Fibroblast of the conjunctiva (primary cell): ENCODE results near the gene NPRL2.
"Not testable (repeated sequence)": the region's sequence is repeated elsewhere in the genome, so short reads cannot be mapped to it uniquely, and the experiment has no call there.

Source experiments
- DNase-seq: peaks from one replicate; pipeline ENCODE4 v3.0.0-alpha.2; 2010; ENCODE audit warnings: low read depth

Gene NPRL2

DNA sequence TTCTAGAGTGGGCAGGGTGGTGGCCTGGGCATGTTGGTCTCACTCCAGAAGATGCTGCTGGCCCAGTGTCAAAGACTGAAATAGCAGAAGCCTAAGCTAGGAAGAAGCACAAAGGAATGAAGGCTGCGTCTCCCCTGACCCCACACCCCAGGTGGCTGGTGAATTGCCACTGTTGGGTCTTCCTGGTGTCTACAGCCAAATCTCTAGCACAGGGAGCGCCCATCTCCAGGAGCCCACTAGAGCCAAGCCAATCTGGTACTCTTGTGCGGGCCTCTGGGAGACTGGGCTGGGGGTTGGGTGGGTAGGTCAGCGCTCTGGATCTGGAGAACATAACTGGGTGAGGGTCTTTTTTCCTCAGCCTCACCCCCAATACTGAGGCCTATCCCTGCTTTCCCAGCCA is 23.4 kb downstream of the NPRL2 start:
- DNase-seq: no peak

- no peak for DNase-seq
These were observed 24.4 kb downstream of the NPRL2 start for GRCh38 chr3:50326182-50326541.

DNA sequence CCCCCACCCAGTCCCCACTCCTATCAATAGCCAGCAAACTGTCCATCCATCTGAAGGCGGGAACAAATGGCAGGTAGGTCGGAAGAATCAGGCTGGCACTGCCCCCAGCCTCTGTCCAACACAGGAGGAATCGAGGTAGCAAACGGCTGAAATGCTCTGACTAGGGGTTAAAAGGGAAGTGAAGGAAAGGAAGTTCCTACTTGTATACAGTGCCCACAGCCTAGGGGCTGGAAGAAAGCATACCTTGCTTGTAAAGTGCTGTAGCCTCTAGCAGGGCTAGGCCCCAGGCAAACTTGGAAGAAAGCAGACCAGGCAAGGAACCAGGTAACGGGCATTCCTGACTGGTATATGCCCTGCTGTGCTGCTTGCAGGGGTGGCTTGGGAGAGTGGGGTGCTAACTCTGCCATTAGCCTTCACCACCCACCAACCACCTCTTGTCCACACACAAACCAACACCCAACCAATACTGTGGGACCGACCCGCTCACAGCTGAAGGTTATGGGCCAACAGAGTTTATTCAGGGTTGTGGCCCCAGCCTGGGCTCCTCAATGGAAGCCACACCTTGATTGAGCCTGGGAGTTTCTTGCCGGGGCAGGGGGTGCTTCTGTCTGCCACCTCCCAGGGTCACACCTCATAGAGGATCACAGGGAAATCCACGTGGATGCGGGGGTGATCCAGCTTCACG is 24.9 kb downstream of the NPRL2 start:
- no peak for DNase-seq

DNA sequence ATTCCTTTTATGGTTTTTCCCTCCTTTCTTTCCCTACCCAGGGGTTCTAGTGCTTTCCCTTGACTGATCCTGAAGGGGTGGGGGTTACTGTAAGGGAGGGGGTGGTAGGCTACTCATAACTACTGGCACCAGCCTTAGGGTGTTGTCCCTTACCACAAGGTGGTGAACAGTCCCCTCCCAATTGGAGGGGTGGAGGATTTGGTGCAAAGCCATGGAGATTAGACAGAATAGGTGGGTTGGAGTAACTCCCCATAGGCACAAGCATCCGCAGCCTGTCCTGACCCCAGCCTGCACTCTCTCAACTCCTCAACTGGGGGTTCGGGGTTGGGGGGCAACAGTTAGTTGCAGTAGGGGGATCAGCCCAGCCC is 25.5 kb downstream of the NPRL2 start:
- DNase-seq: no peak

DNA sequence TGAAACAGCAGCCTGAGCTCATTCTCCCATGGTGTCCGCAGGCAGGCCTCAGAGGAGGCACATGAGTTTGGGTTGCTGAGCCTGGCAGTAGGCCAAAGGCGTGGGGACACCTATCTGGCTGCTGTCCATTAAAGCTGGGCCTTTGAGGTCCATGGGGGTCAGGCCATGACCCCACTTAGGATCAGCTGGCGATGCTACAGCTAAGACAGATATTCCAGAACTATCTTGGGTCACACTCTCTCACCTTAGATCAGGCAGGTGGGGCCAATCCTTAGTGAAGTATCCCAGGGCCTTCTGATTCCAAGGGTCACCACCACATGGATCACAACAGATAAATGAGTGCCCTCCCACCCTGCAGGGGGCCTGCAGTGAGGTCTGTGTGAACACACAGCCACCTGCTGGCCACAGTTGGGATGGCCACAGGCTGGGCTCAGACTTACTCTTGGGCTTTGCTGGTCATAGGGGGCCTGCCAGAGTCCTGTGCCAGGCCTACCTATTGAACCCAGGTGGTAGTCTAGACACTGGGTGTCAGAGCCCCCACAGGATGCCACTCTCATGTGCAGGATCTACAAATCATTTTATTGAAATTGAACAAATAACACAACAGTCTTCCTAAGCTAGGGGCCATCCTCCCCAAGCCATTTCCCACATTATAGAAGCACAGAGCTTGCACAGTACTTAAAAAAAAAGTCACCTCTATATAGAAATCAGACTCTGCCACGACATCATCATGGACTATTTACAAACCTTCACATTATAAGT is 26.0 kb downstream of the NPRL2 start:
- peak; percentile 49 for DNase-seq

DNA sequence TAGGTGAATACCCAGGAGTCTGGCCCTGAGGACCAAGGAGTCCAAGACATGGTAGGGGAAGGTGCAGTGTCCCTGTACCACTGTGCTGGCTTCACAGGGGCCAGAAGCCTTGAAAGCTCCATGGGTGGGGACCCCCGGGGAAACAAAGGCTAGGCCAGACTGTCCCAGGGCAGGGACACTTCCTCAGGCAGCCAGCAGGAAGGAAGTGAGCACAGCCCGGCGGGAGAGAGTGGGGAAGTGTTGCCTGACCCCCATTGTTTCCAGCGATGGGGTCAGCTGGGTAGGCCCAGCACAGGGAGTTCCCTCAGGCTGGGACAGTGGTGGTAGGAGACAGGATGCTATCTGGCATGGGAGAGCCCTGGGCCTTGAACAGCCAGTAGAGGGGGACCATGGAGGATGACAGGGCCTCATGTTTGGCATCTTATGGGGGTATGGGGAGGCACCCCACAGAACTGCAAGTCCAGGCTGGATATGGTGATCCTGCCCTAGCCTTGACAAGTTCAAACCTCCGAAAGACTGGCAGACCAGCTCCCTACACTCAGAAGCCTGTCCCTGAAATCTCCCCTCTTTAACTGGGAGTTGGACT is 26.9 kb downstream of the NPRL2 start:
- no peak for DNase-seq

- DNase-seq: no peak
These were observed 27.4 kb downstream of the NPRL2 start for GRCh38 chr3:50323092-50323600.

DNA sequence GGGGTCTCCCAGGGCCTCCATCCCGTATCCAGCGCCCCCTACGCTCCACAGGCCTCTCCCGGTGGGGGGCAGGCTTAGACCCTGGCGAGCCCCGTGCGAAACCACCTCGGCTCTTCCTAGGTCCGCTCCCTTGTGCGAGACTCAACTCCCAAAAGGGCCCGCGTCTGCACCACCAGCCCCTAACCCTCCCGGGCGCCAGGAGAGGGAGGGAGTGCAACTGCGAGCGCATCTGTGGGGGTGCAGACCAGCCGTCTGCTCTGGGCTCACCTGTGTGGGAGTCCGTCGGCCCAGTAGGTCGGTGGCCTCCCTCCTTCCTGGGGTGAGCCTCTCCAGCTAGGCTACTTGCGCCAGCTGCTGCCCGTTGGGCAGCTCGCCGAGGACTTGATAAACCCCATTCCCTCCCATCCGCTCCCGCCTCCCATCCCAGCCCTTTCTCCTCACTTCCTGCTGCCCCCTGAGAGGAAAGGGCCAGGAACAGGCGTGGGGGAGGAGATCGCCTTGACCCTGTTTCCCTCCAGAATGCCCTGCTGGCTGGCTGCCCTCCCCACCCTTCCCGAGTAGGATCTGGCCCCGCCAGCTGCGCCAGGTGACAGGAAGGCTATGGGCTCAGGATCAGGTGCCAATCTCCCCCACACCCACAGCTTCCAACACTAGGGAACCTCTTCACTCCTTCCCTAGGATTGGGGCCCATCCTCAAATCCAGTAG is 28.0 kb downstream of the NPRL2 start, which contains the start of gene HYAL2:
Gene HYAL2, minus strand, starts transcription at position 360 of the 706 bp plus-strand sequence. CDS start 2,256 bp downstream, outside the sequence.
- no peak for DNase-seq

DNA sequence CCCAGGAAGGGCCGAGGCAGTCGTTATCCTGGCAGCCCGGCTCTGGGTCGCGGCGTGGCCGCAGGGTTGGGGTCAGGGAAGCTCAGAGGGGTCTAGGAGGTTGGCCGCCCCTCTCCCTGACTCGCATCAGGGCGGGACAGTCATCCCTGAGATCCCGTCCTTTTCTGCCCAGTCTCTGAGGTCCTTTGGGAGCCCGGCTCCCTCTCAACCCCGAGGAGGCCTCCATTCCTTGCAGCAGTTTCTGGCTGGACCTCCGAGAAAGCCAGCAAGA is 28.5 kb downstream of the NPRL2 start:
- no peak for DNase-seq

DNA sequence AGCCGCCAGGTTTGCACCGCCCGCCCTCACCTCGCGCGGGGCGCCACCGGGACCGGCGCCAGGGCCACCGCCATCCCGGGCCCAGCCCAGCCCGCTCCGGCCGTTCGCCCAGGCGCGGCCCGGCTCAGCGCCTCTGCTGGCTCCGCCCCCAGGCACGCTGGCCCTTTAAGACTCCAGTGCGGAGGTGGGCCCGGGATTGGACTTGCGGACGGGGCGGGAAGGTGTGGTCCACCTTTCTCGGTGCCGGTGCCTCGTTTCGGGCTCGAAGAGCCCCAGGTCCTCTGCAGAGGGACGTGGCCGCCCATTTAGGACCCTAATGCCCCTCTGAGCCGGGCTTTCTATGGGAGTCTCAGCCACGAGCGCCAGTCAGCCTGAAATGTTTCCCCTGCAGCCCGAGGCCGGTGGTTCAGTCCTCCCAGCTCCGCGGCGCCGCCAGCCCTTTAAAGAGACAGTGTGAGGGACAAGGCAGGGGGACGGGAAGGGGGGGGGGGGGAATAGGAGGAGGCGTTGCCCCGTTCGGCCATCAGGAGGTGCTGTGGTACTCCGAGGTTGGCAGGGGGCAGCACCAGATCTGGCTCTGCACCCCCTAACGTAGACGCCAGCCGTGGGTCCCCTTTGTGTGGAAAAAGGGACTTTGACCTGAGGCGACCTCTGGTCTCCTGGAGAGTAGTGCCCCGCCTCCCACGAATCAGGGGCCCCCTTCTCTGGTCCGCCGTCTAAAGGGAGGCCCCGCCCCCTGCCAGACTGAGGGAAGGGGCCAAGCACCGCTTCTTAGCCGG is 29.1 kb downstream of the NPRL2 start:
- DNase-seq: peak; percentile 70

- DNase-seq: peak; percentile 28
These were observed 29.7 kb downstream of the NPRL2 start for GRCh38 chr3:50320853-50321335.

- no peak for DNase-seq
These were observed 30.5 kb downstream of the NPRL2 start for GRCh38 chr3:50319894-50320625.

- DNase-seq: no peak
These were observed 31.2 kb downstream of the NPRL2 start for GRCh38 chr3:50319181-50319893.

GRCh38 chr3:50318615-50319014 is 32.0 kb downstream of the NPRL2 start:
- no peak for DNase-seq

GRCh38 chr3:50318163-50318562 is 32.4 kb downstream of the NPRL2 start:
- no peak for DNase-seq

- no peak for DNase-seq
These were observed 33.3 kb downstream of the NPRL2 start for GRCh38 chr3:50317300-50317699.

GRCh38 chr3:50316657-50317242 is 33.8 kb downstream of the NPRL2 start:
- no peak for DNase-seq

- DNase-seq: no peak
These were observed 35.8 kb downstream of the NPRL2 start for GRCh38 chr3:50314816-50315215.

DNA sequence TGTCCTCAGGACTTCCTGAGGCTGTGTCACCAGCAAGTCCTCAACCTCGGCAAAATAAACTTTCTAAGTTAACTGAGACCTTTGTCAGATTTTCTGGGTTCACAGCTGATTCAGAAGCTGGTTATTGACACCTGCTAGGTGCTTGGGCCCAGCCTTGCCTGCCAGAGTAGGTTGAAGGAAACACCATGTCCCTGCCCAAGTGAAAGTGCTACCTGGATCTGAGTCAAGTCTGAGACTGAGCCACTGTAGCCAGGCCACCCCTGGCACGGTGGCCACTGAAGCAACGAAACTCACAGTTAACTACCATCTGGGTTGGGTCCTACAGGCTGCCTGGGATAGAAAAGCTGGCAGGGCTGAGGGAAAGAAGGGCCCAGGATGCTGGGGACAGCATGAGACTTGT is 36.2 kb downstream of the NPRL2 start:
- no peak for DNase-seq

DNA sequence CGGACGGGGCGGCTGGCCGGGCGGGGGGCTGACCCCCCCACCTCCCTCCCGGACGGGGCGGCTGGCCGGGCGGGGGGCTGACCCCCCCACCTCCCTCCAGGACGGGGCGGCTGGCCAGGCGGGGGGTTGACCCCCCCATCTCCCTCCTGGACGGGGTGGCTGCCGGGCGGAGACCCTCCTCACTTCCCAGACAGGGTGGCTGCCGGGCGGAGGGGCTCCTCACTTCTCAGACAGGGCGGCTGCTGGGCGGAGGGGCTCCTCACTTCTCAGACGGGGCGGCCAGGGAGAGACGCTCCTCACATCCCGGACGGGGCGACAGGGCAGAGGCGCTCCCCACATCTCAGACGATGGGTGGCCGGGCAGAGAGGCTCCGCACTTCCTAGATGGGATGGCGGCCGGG is 38.5 kb downstream of the NPRL2 start:
- DNase-seq: not testable (repeated sequence)
